ENCODE data around the gene IFI27.

DNA sequence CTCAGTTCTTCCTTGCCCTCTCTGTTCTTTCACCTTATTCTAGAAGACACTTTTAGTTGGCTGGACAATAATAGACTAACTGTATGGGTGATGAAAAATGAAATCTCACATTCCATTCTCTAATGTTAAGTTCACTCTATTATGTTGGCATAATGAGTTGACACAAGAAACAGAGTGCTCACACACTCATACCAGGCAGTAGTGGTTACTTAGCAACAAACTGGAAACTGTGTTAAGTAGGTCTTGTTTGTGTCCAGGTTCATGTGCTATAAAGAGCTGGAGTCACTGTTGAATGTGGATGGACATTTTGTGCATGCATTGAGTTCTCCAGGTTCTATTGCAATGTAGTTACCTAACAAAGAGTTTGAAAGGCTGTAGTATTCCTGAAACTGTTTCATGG, 46.7 kb downstream of the IFI27 start:
- no peak for TF ChIP-seq POLR2A (IDR thresholded peaks at IDR 0.05; ENCODE audit: low read depth)
- no peak for TF ChIP-seq CTCF (IDR thresholded peaks at IDR 0.05)
- TF ChIP-seq POLR2AphosphoS5 (IDR thresholded peaks at IDR 0.05), result no peak
